ENCODE measurements around the gene SLC45A3. TPM values are rescaled to one million over a fixed set of nuclear protein-coding genes. Genes with fewer than 3 reads are reported as not detected.

Gene SLC45A3
- total and polyA plus RNA-seq, 2 donors (not counting 3 experiments of a cell fraction or from before 2014, with no cell fraction given), result 15.1 to 15.6 TPM

- H3K9me1 ChIP-seq (replicated peaks; ENCODE audit: control insufficient read depth, extremely low read depth, insufficient read depth, low read length), result no peaks in the 10 kb centered on the region
- no peak for FAIRE-seq
- dilution Hi-C loops (cut with MboI; ENCODE audit: extremely low pct_ligation_motif_present, low sequenced_read_pairs) (no loop called here), intact Hi-C loops (cut with micrococcal nuclease) (no loop called here)
- no peak overlapping the region for H3K9ac ChIP-seq (replicated peaks; ENCODE audit: extremely low read depth, insufficient read depth, low read length)
- CTCF ChIA-PET, result interaction anchor here (1.1 kb wide), 1 partner anchor 46 kb away, joined by 3 read pairs; no protein-coding TSS in a partner anchor
- no peaks in the 10 kb centered on the region for H3K79me2 ChIP-seq (ENCODE audit: control insufficient read depth, insufficient read depth, low read length)
- no peak overlapping the region for H3K4me3 ChIP-seq (replicated peaks in 1 of 3; ENCODE audit: insufficient read depth in 1 of 3, low read depth in 1 of 3, low read length in 3 of 3)
- H3K4me1 ChIP-seq (ENCODE audit: control insufficient read depth, extremely low read depth, insufficient read depth, low read length), result peaks cover 28% of the 10 kb centered on the region
- H4K20me1 ChIP-seq (replicated peaks; ENCODE audit: control insufficient read depth, extremely low read depth, insufficient read depth, low read length), result no peaks in the 10 kb centered on the region
- POLR2A ChIA-PET, result interaction anchor here (0.6 kb wide), 1 partner anchor 10 kb away, joined by 3 read pairs; no protein-coding TSS in a partner anchor
- no peak overlapping the region for H2AFZ ChIP-seq (ENCODE audit: low read depth, low read length)
- H3K9me3 ChIP-seq (replicated peaks; ENCODE audit: control insufficient read depth, insufficient read depth, low read length), result no peaks in the 10 kb centered on the region
- DNase-seq (ENCODE audit: low read depth, low spot score), result no peak
- no peak overlapping the region for H3K4me2 ChIP-seq (ENCODE audit: insufficient read depth, low read length)
- H3K27ac ChIP-seq (ENCODE audit: insufficient read depth, low read depth, low read length), result no peak overlapping the region
- no peaks in the 10 kb centered on the region for H3K27me3 ChIP-seq (ENCODE audit: control insufficient read depth in 2 of 2, insufficient read depth in 2 of 2, low read length in 2 of 2)
- TF ChIP-seq MAX (IDR thresholded peaks at IDR 0.05; ENCODE audit: insufficient read depth, insufficient read length) (no peak), POLR2AphosphoS5 (IDR thresholded peaks at IDR 0.05; ENCODE audit: insufficient read depth, low read depth, low read length) (no peak), MYC (IDR thresholded peaks at IDR 0.05; ENCODE audit: low read depth, low read length) (no peak), FOS (IDR thresholded peaks at IDR 0.05; ENCODE audit: borderline replicate concordance, insufficient read depth, low read length) (no peak), POLR2A (IDR thresholded peaks at IDR 0.05; ENCODE audit: low read depth, low read length) (no peak), GATA2 (IDR thresholded peaks at IDR 0.05; ENCODE audit: insufficient read depth, insufficient read length, low read depth, low read length) (no peak), EZH2 (IDR thresholded peaks at IDR 0.05; ENCODE audit: borderline replicate concordance, low read depth, low read length, severe bottlenecking) (no peak), JUN (IDR thresholded peaks at IDR 0.05; ENCODE audit: borderline replicate concordance, insufficient read depth, insufficient read length, low read depth) (no peak)
- TF ChIP-seq, protein P1, sequence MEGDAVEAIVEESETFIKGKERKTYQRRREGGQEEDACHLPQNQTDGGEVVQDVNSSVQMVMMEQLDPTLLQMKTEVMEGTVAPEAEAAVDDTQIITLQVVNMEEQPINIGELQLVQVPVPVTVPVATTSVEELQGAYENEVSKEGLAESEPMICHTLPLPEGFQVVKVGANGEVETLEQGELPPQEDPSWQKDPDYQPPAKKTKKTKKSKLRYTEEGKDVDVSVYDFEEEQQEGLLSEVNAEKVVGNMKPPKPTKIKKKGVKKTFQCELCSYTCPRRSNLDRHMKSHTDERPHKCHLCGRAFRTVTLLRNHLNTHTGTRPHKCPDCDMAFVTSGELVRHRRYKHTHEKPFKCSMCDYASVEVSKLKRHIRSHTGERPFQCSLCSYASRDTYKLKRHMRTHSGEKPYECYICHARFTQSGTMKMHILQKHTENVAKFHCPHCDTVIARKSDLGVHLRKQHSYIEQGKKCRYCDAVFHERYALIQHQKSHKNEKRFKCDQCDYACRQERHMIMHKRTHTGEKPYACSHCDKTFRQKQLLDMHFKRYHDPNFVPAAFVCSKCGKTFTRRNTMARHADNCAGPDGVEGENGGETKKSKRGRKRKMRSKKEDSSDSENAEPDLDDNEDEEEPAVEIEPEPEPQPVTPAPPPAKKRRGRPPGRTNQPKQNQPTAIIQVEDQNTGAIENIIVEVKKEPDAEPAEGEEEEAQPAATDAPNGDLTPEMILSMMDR (IDR thresholded peaks at IDR 0.05; ENCODE audit: extremely low read depth in 1 of 2, insufficient read depth in 1 of 2, low read depth in 1 of 2, low read length in 2 of 2), result no peak
- peaks cover 0 to 4% of the 10 kb centered on the region in 2 experiments for H3K36me3 ChIP-seq (ENCODE audit: control insufficient read depth in 2 of 2, extremely low read depth in 1 of 2, insufficient read depth in 2 of 2, low read length in 2 of 2)
- BruUV-seq (replicated peaks), result no TSS peak
Measured at GRCh38 chr1:205704903-205705302, 24.6 kb upstream of the SLC45A3 start.

All from endothelial cell of umbilical vein (primary cell).